GM12873 (cell line): ENCODE measurements around the gene HERC5.

Experiments
- CTCF ChIP-seq: IDR thresholded peaks from 2 replicates; pipeline ENCODE4 v1.5.1; 2012; ENCODE audit warnings: low read depth, mild to moderate bottlenecking, moderate library complexity, low read length, control low read depth; ENCODE audit not compliant: insufficient read depth; ENCODE audit errors: missing control alignments

Gene HERC5

GRCh38 chr4:88419874-88420273 is 37.0 kb upstream of the HERC5 start:
- TF ChIP-seq CTCF: no peak

GRCh38 chr4:88420844-88421243 is 36.1 kb upstream of the HERC5 start:
- no peak for TF ChIP-seq CTCF

GRCh38 chr4:88422403-88422802 is 34.5 kb upstream of the HERC5 start:
- no peak for TF ChIP-seq CTCF

- no peak for TF ChIP-seq CTCF
Observed at GRCh38 chr4:88429401-88429800, 27.5 kb upstream of the HERC5 start.

- no peak for TF ChIP-seq CTCF
Observed at GRCh38 chr4:88435987-88436693, 20.8 kb upstream of the HERC5 start.

- no peak for TF ChIP-seq CTCF
Observed at GRCh38 chr4:88439161-88439760, 17.7 kb upstream of the HERC5 start.

GRCh38 chr4:88440146-88440545 is 16.8 kb upstream of the HERC5 start:
- no peak for TF ChIP-seq CTCF
